GM12865 (cell line): ENCODE results near the gene HEPHL1.

Experiments
- DNase-seq: peaks from one replicate; pipeline ENCODE4 v3.0.0; 2010; ENCODE audit warnings: low read depth
- H3K4me3 ChIP-seq: 2 replicates; pipeline ENCODE4 v1.5.1; 2011; ENCODE audit warnings: mild to moderate bottlenecking, low read depth, low read length, control low read depth
- CTCF ChIP-seq: IDR thresholded peaks from 2 replicates; pipeline ENCODE4 v1.5.1; 2011; ENCODE audit warnings: low read length, control low read depth, low read depth, inconsistent platforms; ENCODE audit not compliant: insufficient read depth; ENCODE audit errors: missing control alignments

Gene HEPHL1

GRCh38 chr11:94049351-94049750 is 28.2 kb downstream of the HEPHL1 start:
- no peak overlapping the region for H3K4me3 ChIP-seq
- no peak for DNase-seq
- TF ChIP-seq CTCF, result no peak

- no peak for DNase-seq
- TF ChIP-seq CTCF, result no peak
- no peak overlapping the region for H3K4me3 ChIP-seq
These were observed 37.5 kb downstream of the HEPHL1 start for GRCh38 chr11:94058630-94059029.

GRCh38 chr11:94059065-94059464 is 37.9 kb downstream of the HEPHL1 start:
- no peak overlapping the region for H3K4me3 ChIP-seq
- no peak for TF ChIP-seq CTCF
- DNase-seq, result no peak

GRCh38 chr11:94060401-94060800 is 39.2 kb downstream of the HEPHL1 start:
- TF ChIP-seq CTCF, result no peak
- no peak overlapping the region for H3K4me3 ChIP-seq
- no peak for DNase-seq

GRCh38 chr11:94062360-94062759 is 41.2 kb downstream of the HEPHL1 start:
- TF ChIP-seq CTCF, result no peak
- no peak overlapping the region for H3K4me3 ChIP-seq
- no peak for DNase-seq

- H3K4me3 ChIP-seq, result no peak overlapping the region
- DNase-seq, result no peak
- TF ChIP-seq CTCF, result no peak
These were observed 45.8 kb downstream of the HEPHL1 start for GRCh38 chr11:94066901-94067429.

- no peak for DNase-seq
- TF ChIP-seq CTCF, result no peak
- H3K4me3 ChIP-seq, result no peak overlapping the region
These were observed 47.6 kb downstream of the HEPHL1 start for GRCh38 chr11:94068764-94069163.
